ENCODE measurements around the gene PHF21A.
"Not testable (repeated sequence)": the region's sequence is repeated elsewhere in the genome, so short reads cannot be mapped to it uniquely, and the experiment has no call there.

PHF21A gene

GRCh38 chr11:45984192-45984591 lies 137.1 kb downstream of the PHF21A start:
- no peaks in the 10 kb centered on the region for H3K36me3 ChIP-seq (ENCODE audit: control insufficient read depth, insufficient read depth, low read length)
- no peak overlapping the region for H3K9ac ChIP-seq
- H3K9me3 ChIP-seq (ENCODE audit: control insufficient read depth, low read length) = no peaks in the 10 kb centered on the region
- peaks cover 12% of the 10 kb centered on the region for H3K79me2 ChIP-seq
- H3K4me1 ChIP-seq = peaks cover 6% of the 10 kb centered on the region
- H3K27me3 ChIP-seq (ENCODE audit: control insufficient read depth, insufficient read depth, low read length) = no peaks in the 10 kb centered on the region
- TF ChIP-seq CTCF (IDR thresholded peaks at IDR 0.05) = no peak
- H3K4me3 ChIP-seq (ENCODE audit: low read depth, low read length) = no peak overlapping the region
- H2AFZ ChIP-seq = no peak overlapping the region
- H3K27ac ChIP-seq = no peak overlapping the region
- H3K4me2 ChIP-seq (ENCODE audit: low read length) = no peak overlapping the region

- H3K9ac ChIP-seq = no peak overlapping the region
- no peaks in the 10 kb centered on the region for H3K27me3 ChIP-seq (ENCODE audit: control insufficient read depth, insufficient read depth, low read length)
- H2AFZ ChIP-seq = no peak overlapping the region
- H3K4me2 ChIP-seq (ENCODE audit: low read length) = no peak overlapping the region
- no peaks in the 10 kb centered on the region for H3K9me3 ChIP-seq (ENCODE audit: control insufficient read depth, low read length)
- peaks cover 7% of the 10 kb centered on the region for H3K79me2 ChIP-seq
- peak overlapping the region; percentile 16 for H3K27ac ChIP-seq
- peaks cover 6% of the 10 kb centered on the region for H3K4me1 ChIP-seq
- H3K4me3 ChIP-seq (ENCODE audit: low read depth, low read length) = no peak overlapping the region
- no peaks in the 10 kb centered on the region for H3K36me3 ChIP-seq (ENCODE audit: control insufficient read depth, insufficient read depth, low read length)
- no peak for TF ChIP-seq CTCF (IDR thresholded peaks at IDR 0.05)
These were observed 137.8 kb downstream of the PHF21A start for GRCh38 chr11:45983471-45983845.

GRCh38 chr11:45982656-45983470 lies 138.4 kb downstream of the PHF21A start:
- Histone ChIP-seq H3K27me3 (ENCODE audit: control insufficient read depth, insufficient read depth, low read length) (no peaks in the 10 kb centered on the region), H3K27ac (peak overlapping the region; percentile 29), H3K4me3 (ENCODE audit: low read depth, low read length) (no peak overlapping the region), H2AFZ (no peak overlapping the region), H3K9me3 (ENCODE audit: control insufficient read depth, low read length) (no peaks in the 10 kb centered on the region), H3K9ac (no peak overlapping the region), H3K4me1 (peaks cover 6% of the 10 kb centered on the region), H3K4me2 (ENCODE audit: low read length) (no peak overlapping the region), H3K79me2 (peaks cover 5% of the 10 kb centered on the region), H3K36me3 (ENCODE audit: control insufficient read depth, insufficient read depth, low read length) (no peaks in the 10 kb centered on the region)
- no peak for TF ChIP-seq CTCF (IDR thresholded peaks at IDR 0.05)

- not testable (repeated sequence) for H3K27ac ChIP-seq; H3K4me2 ChIP-seq (ENCODE audit: low read length); H3K4me1 ChIP-seq; H3K9me3 ChIP-seq (ENCODE audit: control insufficient read depth, low read length); H3K4me3 ChIP-seq (ENCODE audit: low read depth, low read length); H3K27me3 ChIP-seq (ENCODE audit: control insufficient read depth, insufficient read depth, low read length); H3K9ac ChIP-seq; H2AFZ ChIP-seq; H3K79me2 ChIP-seq; H3K36me3 ChIP-seq (ENCODE audit: control insufficient read depth, insufficient read depth, low read length)
These were observed 139.4 kb downstream of the PHF21A start for GRCh38 chr11:45981826-45982225.

DNA sequence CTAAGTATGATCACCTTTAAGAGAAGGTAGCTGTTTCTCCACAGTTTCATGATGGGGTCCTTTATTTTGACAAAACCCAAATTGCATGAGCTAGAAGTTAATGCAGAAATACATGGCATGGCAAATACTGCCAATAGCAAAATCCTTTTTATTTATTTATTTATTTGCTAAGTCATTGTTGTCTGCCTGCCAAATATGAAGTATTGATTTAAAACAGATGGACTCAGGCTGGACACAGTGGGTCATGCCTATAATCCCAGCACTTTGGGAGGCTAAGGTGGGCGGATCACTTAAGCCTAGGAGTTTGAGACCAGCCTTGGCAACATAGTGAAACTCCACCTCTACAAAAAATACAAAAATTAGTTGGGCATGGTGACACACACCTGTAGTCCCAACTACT lies 146.4 kb downstream of the PHF21A start:
- Histone ChIP-seq H3K4me3 (ENCODE audit: low read depth, low read length) (no peak overlapping the region), H3K79me2 (peaks cover 10% of the 10 kb centered on the region), H3K4me2 (ENCODE audit: low read length) (no peak overlapping the region), H3K4me1 (no peaks in the 10 kb centered on the region), H2AFZ (no peak overlapping the region), H3K9ac (no peak overlapping the region), H3K27ac (no peak overlapping the region), H3K36me3 (ENCODE audit: control insufficient read depth, insufficient read depth, low read length) (no peaks in the 10 kb centered on the region), H3K9me3 (ENCODE audit: control insufficient read depth, low read length) (no peaks in the 10 kb centered on the region), H3K27me3 (ENCODE audit: control insufficient read depth, insufficient read depth, low read length) (no peaks in the 10 kb centered on the region)
- TF ChIP-seq CTCF (IDR thresholded peaks at IDR 0.05) = no peak
